Left lung (tissue), 8 donors: ENCODE results near the gene CYSLTR2. TPM values are rescaled to one million over a fixed set of nuclear protein-coding genes. Genes with fewer than 3 reads are reported as not detected.

ENCODE experiments used
- polyA plus RNA-seq, 6 donors: library from polyadenylated mRNA; unstranded; fragments of 120-200 nt; gene quantifications; one replicate each; pipeline ENCODE4 v1.2.1, GENCODE V29; 2013; ENCODE audit not compliant: insufficient read length in 6 of 6
- total RNA-seq, 2 donors: library from RNA; stranded (reverse); fragmentation: NEBNext Ultra II Directional; extraction: Animal tissue kit (Norgen Biotek cat#: 25700); gene quantifications; one replicate each; pipeline ENCODE4 v1.2.1, GENCODE V29; 2021
- donor health status: DM: no; HTN: yes; CAD: no.
- donor health status: DM: no; HTN: no; CAD: no.

CYSLTR2 gene
- total and polyA plus RNA-seq, 8 donors = 0.21 to 1.2 (median 0.37) TPM

Other genes starting within 250 kb of the CYSLTR2 start
- gene LPAR6, start 240.8 kb upstream of the CYSLTR2 start, total RNA-seq = 10 to 100 TPM; 20.6 to 22.9 TPM
- 10 to 100 TPM; 44.6 to 59.0 (median 51.5) TPM for gene LPAR6, start 240.8 kb upstream of the CYSLTR2 start, polyA plus RNA-seq
- 10 to 100 TPM; 17.1 to 17.2 TPM for gene RCBTB2, start 120.8 kb upstream of the CYSLTR2 start, total RNA-seq
- gene RCBTB2, start 120.8 kb upstream of the CYSLTR2 start, polyA plus RNA-seq = 10 to 100 TPM; 38.5 to 44.5 (median 41.3) TPM